ENCODE results near the gene DENND1C.
A peak's percentile ranks its signal among the peaks of the same experiment; 100 is the strongest.
"Not testable (repeated sequence)": the region's sequence is repeated elsewhere in the genome, so short reads cannot be mapped to it uniquely, and the experiment has no call there.

Gene DENND1C

DNA sequence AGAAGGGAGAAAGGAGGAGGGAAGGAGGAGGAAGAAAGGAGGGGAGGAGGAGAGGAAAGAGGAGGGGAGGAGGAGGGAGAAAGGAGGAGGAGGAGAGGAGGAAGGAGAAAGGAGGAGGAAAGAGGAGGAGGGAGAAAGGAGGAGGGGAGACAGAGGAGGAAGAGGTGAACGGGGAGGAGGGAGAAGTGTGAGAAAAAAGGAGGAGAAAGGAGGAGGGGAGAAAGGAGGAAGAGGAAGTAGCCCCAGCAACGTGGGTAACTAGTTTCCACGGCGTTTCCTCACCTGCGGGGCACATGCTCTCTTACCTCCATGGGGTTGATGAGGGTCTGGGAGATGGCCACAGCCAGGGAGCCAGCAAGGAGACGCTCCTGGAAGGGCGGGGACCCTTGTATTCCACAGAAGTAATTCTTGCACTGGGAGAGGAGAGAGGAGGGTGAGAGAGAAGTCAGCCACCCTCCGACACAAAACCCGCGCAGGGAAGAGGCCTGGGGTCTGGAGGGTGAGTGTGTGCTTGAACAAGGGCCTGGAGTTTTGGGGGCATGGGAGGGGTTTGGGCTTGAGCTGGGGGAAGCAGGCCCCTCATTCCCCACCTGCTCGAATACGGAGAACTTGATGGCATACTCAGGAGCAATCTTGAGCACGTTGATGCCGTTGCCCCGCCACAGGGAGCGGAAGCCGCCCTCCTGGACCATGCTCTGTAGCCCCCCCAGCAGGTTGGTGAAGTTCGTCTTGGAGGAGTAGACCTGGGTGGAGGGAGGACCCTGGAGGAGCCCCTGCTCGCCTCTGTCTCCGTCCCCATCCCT, 52.0 kb downstream of the DENND1C start:
- no peak overlapping the region for H3K4me3 ChIP-seq (replicated peaks in 1 of 2; ENCODE audit: low read depth in 2 of 2, low read length in 2 of 2)
- TF ChIP-seq, protein P1, sequence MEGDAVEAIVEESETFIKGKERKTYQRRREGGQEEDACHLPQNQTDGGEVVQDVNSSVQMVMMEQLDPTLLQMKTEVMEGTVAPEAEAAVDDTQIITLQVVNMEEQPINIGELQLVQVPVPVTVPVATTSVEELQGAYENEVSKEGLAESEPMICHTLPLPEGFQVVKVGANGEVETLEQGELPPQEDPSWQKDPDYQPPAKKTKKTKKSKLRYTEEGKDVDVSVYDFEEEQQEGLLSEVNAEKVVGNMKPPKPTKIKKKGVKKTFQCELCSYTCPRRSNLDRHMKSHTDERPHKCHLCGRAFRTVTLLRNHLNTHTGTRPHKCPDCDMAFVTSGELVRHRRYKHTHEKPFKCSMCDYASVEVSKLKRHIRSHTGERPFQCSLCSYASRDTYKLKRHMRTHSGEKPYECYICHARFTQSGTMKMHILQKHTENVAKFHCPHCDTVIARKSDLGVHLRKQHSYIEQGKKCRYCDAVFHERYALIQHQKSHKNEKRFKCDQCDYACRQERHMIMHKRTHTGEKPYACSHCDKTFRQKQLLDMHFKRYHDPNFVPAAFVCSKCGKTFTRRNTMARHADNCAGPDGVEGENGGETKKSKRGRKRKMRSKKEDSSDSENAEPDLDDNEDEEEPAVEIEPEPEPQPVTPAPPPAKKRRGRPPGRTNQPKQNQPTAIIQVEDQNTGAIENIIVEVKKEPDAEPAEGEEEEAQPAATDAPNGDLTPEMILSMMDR (IDR thresholded peaks at IDR 0.05; ENCODE audit: low read depth, low read length) = no peak
- DNase-seq (ENCODE audit: low read depth in 2 of 2) = no peak

DNA sequence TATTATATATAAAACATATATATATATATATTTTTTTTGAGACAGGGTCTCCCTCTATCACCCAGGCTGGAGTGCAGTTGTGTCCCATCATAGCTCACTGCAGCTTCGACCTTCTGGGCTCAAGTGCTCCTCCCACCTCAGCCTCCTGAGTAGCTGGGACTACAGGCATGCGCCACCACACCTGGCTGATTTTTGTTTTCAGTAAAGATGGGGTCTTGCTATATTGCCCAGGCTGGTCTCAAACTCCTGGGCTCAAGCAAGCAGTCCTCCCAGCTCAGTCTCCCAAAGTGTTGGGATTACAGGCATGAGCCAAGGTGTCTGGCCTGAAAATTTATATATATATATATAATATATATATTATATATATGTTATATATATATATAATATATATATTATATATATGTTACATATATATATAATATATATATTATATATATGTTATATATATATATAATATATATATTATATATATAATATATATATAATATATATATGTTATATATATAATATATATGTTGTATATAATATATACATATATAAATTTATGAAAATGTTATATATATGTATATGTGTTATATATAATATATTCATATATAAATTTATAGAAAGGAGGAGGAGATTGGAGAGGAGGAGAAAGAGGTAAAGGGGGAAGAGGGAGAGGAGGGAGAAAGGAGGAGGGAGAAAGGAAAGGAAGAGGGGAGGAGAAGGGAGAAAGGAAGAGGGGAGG, 52.7 kb downstream of the DENND1C start:
- H3K4me3 ChIP-seq (replicated peaks in 1 of 2; ENCODE audit: low read depth in 2 of 2, low read length in 2 of 2); DNase-seq (ENCODE audit: low read depth in 2 of 2): not testable (repeated sequence)

DNA sequence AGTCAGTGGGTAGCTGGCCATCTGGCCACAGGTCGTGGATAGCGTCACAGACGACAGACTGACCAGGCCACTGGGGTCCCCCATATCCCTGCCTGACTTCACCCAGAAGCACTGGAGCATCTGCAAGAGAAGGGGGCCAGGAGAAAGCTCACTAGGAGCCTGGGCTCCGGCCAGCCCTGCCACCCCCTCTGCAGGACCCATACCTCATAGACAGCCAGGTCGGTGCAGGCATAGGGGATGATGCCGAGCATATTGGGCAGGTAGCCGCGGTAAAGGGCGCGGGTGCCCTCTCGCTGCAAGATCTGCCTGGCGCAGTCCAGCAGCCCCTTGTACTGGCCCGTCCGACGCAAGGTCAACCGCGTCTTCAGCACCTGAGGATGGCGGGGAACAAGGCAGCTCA, 54.5 kb downstream of the DENND1C start:
- H3K4me3 ChIP-seq (replicated peaks in 1 of 2; ENCODE audit: low read depth in 2 of 2, low read length in 2 of 2) = no peak overlapping the region
- TF ChIP-seq, protein P1 (IDR thresholded peaks at IDR 0.05; ENCODE audit: low read depth, low read length) = no peak
- DNase-seq (ENCODE audit: low read depth in 2 of 2) = no peak

DNA sequence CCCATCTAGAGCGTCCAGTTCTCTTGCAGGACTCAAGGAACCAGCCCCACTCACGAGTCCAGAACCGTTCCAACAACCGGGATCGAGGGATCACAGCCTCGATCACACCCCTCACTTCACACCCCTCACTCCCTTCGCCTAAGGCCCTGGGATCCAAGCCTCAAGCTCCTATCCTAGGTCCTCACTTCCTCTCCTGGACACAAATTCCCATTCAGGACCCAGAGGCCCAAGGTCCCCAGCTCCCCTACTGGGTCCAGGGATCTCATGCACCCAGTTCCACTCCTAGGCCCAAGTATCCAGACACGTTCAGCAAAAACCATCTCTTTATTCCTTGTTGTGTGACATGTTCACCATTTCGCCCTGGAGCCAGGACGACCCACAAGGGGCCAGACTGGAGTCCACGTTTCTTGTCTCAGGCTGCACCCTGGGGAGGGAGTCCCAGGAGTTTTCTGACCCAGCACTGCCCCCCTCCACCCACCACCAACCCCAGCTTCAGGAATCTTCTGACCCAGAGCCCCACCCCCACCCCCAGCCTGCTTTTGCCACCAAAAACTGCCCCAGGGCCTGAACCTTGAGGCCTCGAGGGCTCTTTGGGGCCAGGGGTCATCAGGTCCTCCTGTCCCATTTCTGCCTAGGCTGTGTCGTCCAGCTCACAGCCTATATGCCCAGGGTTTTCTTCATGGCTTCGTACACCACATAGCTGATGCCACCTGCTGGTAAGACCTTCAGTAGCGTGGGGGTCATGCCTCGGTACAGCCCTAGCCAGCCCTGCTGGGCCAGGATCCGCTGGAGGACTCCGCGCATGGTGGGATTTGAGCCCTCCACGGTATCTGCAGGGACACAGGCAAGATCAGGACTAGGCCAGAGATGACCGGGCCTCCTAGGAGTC, 55.6 kb downstream of the DENND1C start:
- no peak overlapping the region for H3K4me3 ChIP-seq (replicated peaks in 1 of 2; ENCODE audit: low read depth in 2 of 2, low read length in 2 of 2)
- no peak for DNase-seq (ENCODE audit: low read depth in 2 of 2)

DNA sequence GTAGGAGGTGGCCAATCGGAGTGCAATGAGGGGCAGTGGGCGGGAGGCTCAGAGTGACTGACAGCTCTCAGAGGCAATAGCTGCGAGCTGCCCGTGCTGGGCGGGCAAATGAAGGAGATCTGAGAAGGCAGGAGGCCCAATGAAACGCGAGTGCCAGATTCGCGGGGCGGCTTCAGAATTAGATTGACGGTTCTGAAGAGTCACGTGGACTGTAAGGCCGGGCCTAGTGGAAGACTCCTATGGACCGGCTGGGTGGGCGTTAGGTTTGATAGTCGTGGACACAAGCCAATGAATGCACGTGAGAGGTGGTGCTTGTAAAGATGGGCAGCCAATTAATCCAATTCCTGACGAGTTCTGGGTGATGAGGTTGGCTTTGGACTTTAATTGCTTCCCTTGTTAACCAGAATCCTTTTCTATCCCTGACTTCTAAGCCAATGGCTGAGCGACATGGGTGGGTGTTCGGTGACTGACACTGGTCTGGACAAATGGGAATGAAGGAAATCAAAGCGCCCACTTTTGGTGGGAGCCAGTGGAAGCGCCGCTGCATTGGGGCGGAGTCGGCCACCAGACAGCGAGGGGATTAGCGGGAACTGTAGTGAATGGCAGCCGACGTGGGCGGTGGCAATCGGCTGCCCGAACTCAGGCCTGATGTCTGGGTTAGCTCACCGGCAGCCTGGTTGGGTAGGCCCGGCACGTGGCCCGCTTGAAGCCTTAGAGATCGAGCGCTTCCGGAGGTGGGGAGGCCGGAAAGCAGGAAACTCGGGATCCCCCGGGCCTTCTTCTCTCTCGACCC, 56.5 kb downstream of the DENND1C start:
- TF ChIP-seq, protein P1 (IDR thresholded peaks at IDR 0.05; ENCODE audit: low read depth, low read length) = no peak
- no peak overlapping the region for H3K4me3 ChIP-seq (replicated peaks in 1 of 2; ENCODE audit: low read depth in 2 of 2, low read length in 2 of 2)
- peak; percentile 100 for DNase-seq (ENCODE audit: low read depth in 2 of 2)

More for the DNA sequence above, 55.6 kb downstream of the DENND1C start:
- TF ChIP-seq, protein P1 (IDR thresholded peaks at IDR 0.05; ENCODE audit: low read depth, low read length) = no peak

DNA sequence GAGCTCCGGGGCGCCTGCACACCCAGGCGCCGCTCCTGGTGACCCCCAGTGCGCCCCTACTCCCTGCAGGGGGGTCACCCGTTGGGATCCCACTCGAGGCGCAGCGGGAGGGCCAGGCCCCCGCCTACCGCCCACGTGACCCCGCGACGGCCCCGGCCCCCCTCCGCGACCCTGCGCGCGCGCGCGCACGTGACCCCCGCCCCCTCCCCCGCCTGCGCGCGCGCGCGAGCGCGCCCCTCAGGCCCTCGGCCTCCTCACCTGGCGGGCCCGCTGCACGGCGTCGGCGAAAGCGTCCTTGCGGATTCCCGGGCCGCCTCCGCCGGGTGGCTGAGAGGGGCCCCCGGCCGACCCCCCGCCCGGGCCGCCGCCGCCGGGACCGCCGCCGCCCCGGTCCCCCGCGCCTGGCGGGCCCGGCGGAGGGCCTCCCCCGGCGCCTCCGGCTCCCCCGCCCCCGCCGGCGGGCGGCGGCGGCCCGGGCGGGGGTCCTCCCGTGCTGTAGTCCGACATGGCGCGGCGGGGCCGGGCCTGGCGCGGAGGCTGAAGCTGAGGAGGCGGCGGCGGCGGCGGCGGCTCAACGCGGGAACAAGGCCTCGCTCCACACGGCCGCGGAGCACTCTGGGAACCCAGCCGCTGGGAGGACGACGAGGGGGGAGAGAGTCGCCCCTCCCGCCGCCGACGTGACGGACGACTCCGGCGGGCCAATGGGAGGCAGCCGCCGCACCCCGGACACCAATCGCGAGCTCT, 57.2 kb downstream of the DENND1C start, which contains the start of gene KHSRP:
TSS of gene KHSRP (minus strand) at position 617 of the 744 bp plus-strand sequence. CDS start at position 507, 110 bp downstream.
- H3K4me3 ChIP-seq (replicated peaks in 1 of 2; ENCODE audit: low read depth in 2 of 2, low read length in 2 of 2) = peak within 1 kb of the TSS; percentile 93 to 99
- TF ChIP-seq, protein P1 (IDR thresholded peaks at IDR 0.05; ENCODE audit: low read depth, low read length) = no peak
- no peak for DNase-seq (ENCODE audit: low read depth in 2 of 2)

Data from cardiac fibroblast (primary cell).